ENCODE results near the gene ACAD10. TPM values are rescaled to one million over a fixed set of nuclear protein-coding genes. Genes with fewer than 3 reads are reported as not detected.

Gene ACAD10
- total RNA-seq, 1 donor from 2014 or later, result 29.5 TPM

GRCh38 chr12:111748151-111748672 is 62.4 kb downstream of the ACAD10 start:
- no peak overlapping the region for H3K27ac Mint-ChIP-seq (ENCODE audit: unreplicated experiment)
- H3K4me1 Mint-ChIP-seq (ENCODE audit: unreplicated experiment), result no peaks in the 10 kb centered on the region
- H3K4me3 Mint-ChIP-seq (ENCODE audit: unreplicated experiment), result no peak overlapping the region
- no peak for TF ChIP-seq CTCF (IDR thresholded peaks at IDR 0.05)
- DNase-seq (ENCODE audit: extremely low spot score, unreplicated experiment), result no peak
- H3K36me3 Mint-ChIP-seq (ENCODE audit: unreplicated experiment), result peaks cover 26% of the 10 kb centered on the region
- no peaks in the 10 kb centered on the region for H3K9me3 Mint-ChIP-seq (ENCODE audit: unreplicated experiment)
- H3K27me3 Mint-ChIP-seq (ENCODE audit: unreplicated experiment), result no peaks in the 10 kb centered on the region

GRCh38 chr12:111748867-111749266 is 63.0 kb downstream of the ACAD10 start:
- no peak for TF ChIP-seq CTCF (IDR thresholded peaks at IDR 0.05)
- H3K4me3 Mint-ChIP-seq (ENCODE audit: unreplicated experiment), result no peak overlapping the region
- DNase-seq (ENCODE audit: extremely low spot score, unreplicated experiment), result no peak
- no peaks in the 10 kb centered on the region for H3K4me1 Mint-ChIP-seq (ENCODE audit: unreplicated experiment)
- peaks cover 26% of the 10 kb centered on the region for H3K36me3 Mint-ChIP-seq (ENCODE audit: unreplicated experiment)
- H3K9me3 Mint-ChIP-seq (ENCODE audit: unreplicated experiment), result no peaks in the 10 kb centered on the region
- no peak overlapping the region for H3K27ac Mint-ChIP-seq (ENCODE audit: unreplicated experiment)
- no peaks in the 10 kb centered on the region for H3K27me3 Mint-ChIP-seq (ENCODE audit: unreplicated experiment)

GRCh38 chr12:111749391-111749790 is 63.5 kb downstream of the ACAD10 start:
- peaks cover 26% of the 10 kb centered on the region for H3K36me3 Mint-ChIP-seq (ENCODE audit: unreplicated experiment)
- no peak for TF ChIP-seq CTCF (IDR thresholded peaks at IDR 0.05)
- no peak for DNase-seq (ENCODE audit: extremely low spot score, unreplicated experiment)
- no peaks in the 10 kb centered on the region for H3K4me1 Mint-ChIP-seq (ENCODE audit: unreplicated experiment)
- no peaks in the 10 kb centered on the region for H3K27me3 Mint-ChIP-seq (ENCODE audit: unreplicated experiment)
- no peak overlapping the region for H3K4me3 Mint-ChIP-seq (ENCODE audit: unreplicated experiment)
- H3K27ac Mint-ChIP-seq (ENCODE audit: unreplicated experiment), result no peak overlapping the region
- no peaks in the 10 kb centered on the region for H3K9me3 Mint-ChIP-seq (ENCODE audit: unreplicated experiment)

GRCh38 chr12:111753144-111753881 is 67.5 kb downstream of the ACAD10 start:
- TF ChIP-seq CTCF (IDR thresholded peaks at IDR 0.05), result peak; percentile 62
- no peak overlapping the region for H3K27ac Mint-ChIP-seq (ENCODE audit: unreplicated experiment)
- peaks cover 20% of the 10 kb centered on the region for H3K4me1 Mint-ChIP-seq (ENCODE audit: unreplicated experiment)
- H3K36me3 Mint-ChIP-seq (ENCODE audit: unreplicated experiment), result peaks cover 9% of the 10 kb centered on the region
- H3K4me3 Mint-ChIP-seq (ENCODE audit: unreplicated experiment), result no peak overlapping the region
- no peaks in the 10 kb centered on the region for H3K27me3 Mint-ChIP-seq (ENCODE audit: unreplicated experiment)
- no peak for DNase-seq (ENCODE audit: extremely low spot score, unreplicated experiment)
- no peaks in the 10 kb centered on the region for H3K9me3 Mint-ChIP-seq (ENCODE audit: unreplicated experiment)

- TF ChIP-seq CTCF (IDR thresholded peaks at IDR 0.05), result no peak
- no peaks in the 10 kb centered on the region for H3K27me3 Mint-ChIP-seq (ENCODE audit: unreplicated experiment)
- no peak overlapping the region for H3K27ac Mint-ChIP-seq (ENCODE audit: unreplicated experiment)
- no peak overlapping the region for H3K4me3 Mint-ChIP-seq (ENCODE audit: unreplicated experiment)
- peaks cover 22% of the 10 kb centered on the region for H3K4me1 Mint-ChIP-seq (ENCODE audit: unreplicated experiment)
- no peak for DNase-seq (ENCODE audit: extremely low spot score, unreplicated experiment)
- H3K9me3 Mint-ChIP-seq (ENCODE audit: unreplicated experiment), result no peaks in the 10 kb centered on the region
- peaks cover 10% of the 10 kb centered on the region for H3K36me3 Mint-ChIP-seq (ENCODE audit: unreplicated experiment)
Measured at GRCh38 chr12:111754671-111755070, 68.8 kb downstream of the ACAD10 start.
